ENCODE results near the gene HCN3. TPM values are rescaled to one million over a fixed set of nuclear protein-coding genes. Genes with fewer than 3 reads are reported as not detected.

Gene HCN3
- total RNA-seq, 4 donors from 2014 or later: 1.7 to 2.7 (median 2.4) TPM

GRCh38 chr1:155254714-155255242, 22.5 kb upstream of the HCN3 start:
- no peak for DNase-seq (ENCODE audit: low spot score in 2 of 2)
- no peaks in the 10 kb centered on the region for H3K9me3 ChIP-seq
- peaks cover 0 to 31% (median 4%) of the 10 kb centered on the region in 3 donors for H3K36me3 ChIP-seq
- TF ChIP-seq POLR2A (IDR thresholded peaks at IDR 0.05) (no peak), CTCF (IDR thresholded peaks at IDR 0.05) (peak in 1 of 5 experiments; percentile 9), EP300 (IDR thresholded peaks at IDR 0.05) (no peak)
- H3K4me1 ChIP-seq: peaks cover 0 to 55% (median 32%) of the 10 kb centered on the region in 4 donors
- no peaks in the 10 kb centered on the region for H3K27me3 ChIP-seq
- peak overlapping the region; percentile 93 to 99 (median 96) for H3K27ac ChIP-seq
- H3K4me3 ChIP-seq: peak overlapping the region; percentile 69 to 95 (median 82)
- 0 to 1% methylated on average over 18 to 27 of the region's 35 CpGs for WGBS, 2 donors

- Histone ChIP-seq H3K36me3 (peaks cover 0 to 37% (median 8%) of the 10 kb centered on the region in 3 donors), H3K4me1 (peaks cover 0 to 54% (median 28%) of the 10 kb centered on the region in 4 donors), H3K9me3 (no peaks in the 10 kb centered on the region), H3K27ac (peak within 1 kb of the TSS; percentile 93 to 99 (median 96)), H3K4me3 (peak within 1 kb of the TSS; percentile 69 to 95 (median 82)), H3K27me3 (no peaks in the 10 kb centered on the region)
- peak; percentile 80 to 84 for DNase-seq (ENCODE audit: low spot score in 2 of 2)
- 0 to 1% methylated on average over 34 to 48 of the region's 54 CpGs for WGBS, 2 donors
- TF ChIP-seq EP300 (IDR thresholded peaks at IDR 0.05) (peak; percentile 32 to 96), CTCF (IDR thresholded peaks at IDR 0.05) (peak in 1 of 5 experiments; percentile 30), POLR2A (IDR thresholded peaks at IDR 0.05) (peak; percentile 58 to 83)
These were observed 21.8 kb upstream of the HCN3 start, which contains the start of gene ENTREP3 for GRCh38 chr1:155255243-155256007. TSS of gene ENTREP3 (minus strand) at chr1:155255483. CDS start at chr1:155254877, 606 bp downstream.

GRCh38 chr1:155256058-155256852, 21.0 kb upstream of the HCN3 start:
- no peak for DNase-seq (ENCODE audit: low spot score in 2 of 2)
- peaks cover 0 to 54% (median 29%) of the 10 kb centered on the region in 4 donors for H3K4me1 ChIP-seq
- H3K9me3 ChIP-seq: no peaks in the 10 kb centered on the region

DNA sequence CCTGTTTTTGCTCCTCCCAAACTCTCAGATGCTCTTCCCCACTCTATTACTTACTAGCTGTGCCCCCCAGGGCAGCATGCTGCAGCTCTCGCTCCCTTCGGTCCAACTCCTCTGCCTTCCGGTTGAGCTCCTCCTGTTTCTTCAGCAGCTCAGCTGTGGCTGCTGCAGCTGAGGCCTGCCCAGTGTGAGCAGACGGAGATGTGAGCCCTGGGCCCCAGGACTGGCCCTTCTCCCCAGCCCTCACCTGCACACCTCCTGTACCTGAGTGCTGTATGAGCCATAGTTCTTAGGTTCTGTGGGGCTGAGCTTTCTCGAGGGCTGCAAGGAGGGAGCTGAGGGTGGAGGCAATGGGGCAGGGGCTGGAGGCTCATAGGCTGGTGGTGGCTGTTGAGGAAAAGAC, 17.0 kb upstream of the HCN3 start:
- Histone ChIP-seq H3K9me3 (no peaks in the 10 kb centered on the region), H3K27ac (no peak overlapping the region), H3K36me3 (peaks cover 0 to 63% (median 28%) of the 10 kb centered on the region in 3 donors), H3K4me1 (peaks cover 0 to 37% (median 21%) of the 10 kb centered on the region in 4 donors), H3K27me3 (no peaks in the 10 kb centered on the region), H3K4me3 (no peak overlapping the region)
- WGBS, 2 donors: 92 to 93% methylated on average over 5 of the region's 5 CpGs
- TF ChIP-seq CTCF (IDR thresholded peaks at IDR 0.05): no peak
- no peak for DNase-seq (ENCODE audit: low spot score in 2 of 2)

More at GRCh38 chr1:155256058-155256852, 21.0 kb upstream of the HCN3 start:
- Histone ChIP-seq H3K27me3 (no peaks in the 10 kb centered on the region), H3K36me3 (peaks cover 0 to 39% (median 9%) of the 10 kb centered on the region in 3 donors), H3K27ac (peak overlapping the region; percentile 93 to 99 (median 96)), H3K4me3 (peak overlapping the region in 3 of 4 donors; percentile 69 to 95 (median 84))
- WGBS, 2 donors: 68 to 69% methylated on average over 10 to 20 of the region's 20 CpGs
- TF ChIP-seq POLR2A (IDR thresholded peaks at IDR 0.05) (no peak), EP300 (IDR thresholded peaks at IDR 0.05) (no peak), CTCF (IDR thresholded peaks at IDR 0.05) (no peak)

All from tibial nerve (tissue), 4 donors.